Keratinocyte (primary cell): Measurements from ENCODE around the gene OMP. TPM values are rescaled to one million over a fixed set of nuclear protein-coding genes. Genes with fewer than 3 reads are reported as not detected.

Experiments used
- DNase-seq: peaks from one replicate; pipeline ENCODE4 v3.0.0-alpha.2; 2011; ENCODE audit warnings: low read depth, missing footprints, low spot score
- FAIRE-seq: peaks from 2 replicates; lab custom pipeline; 2011; peaks lifted over from hg19 to GRCh38; lab: Jason Lieb, UNC
- H2AFZ ChIP-seq: 2 replicates; pipeline ENCODE4 v1.6.0; 2012; ENCODE audit warnings: low read length, control low read depth, inconsistent platforms; ENCODE audit not compliant: control insufficient read depth
- H3K27ac ChIP-seq: 2 replicates; pipeline ENCODE4 v1.5.1; 2011; ENCODE audit warnings: low read length; ENCODE audit not compliant: control insufficient read depth, insufficient read depth
- H3K27me3 ChIP-seq: 3 replicates; pipeline ENCODE4 v1.6.0; 2011; ENCODE audit warnings: low read length; ENCODE audit not compliant: control insufficient read depth, insufficient read depth; ENCODE audit errors: extremely low read depth
- H3K36me3 ChIP-seq, 2 experiments: 2 replicates in 1 of 2; 3 replicates in 1 of 2; pipeline ENCODE4 v1.5.1; 2011; ENCODE audit warnings: low read length in 2 of 2, mild to moderate bottlenecking in 1 of 2; ENCODE audit not compliant: control insufficient read depth in 2 of 2, insufficient read depth in 2 of 2; ENCODE audit errors: extremely low read depth in 1 of 2
- H3K4me1 ChIP-seq: 3 replicates; pipeline ENCODE4 v1.5.1; 2011; ENCODE audit warnings: low read length; ENCODE audit not compliant: control insufficient read depth, insufficient read depth; ENCODE audit errors: extremely low read depth
- H3K4me2 ChIP-seq: 3 replicates; pipeline ENCODE4 v1.6.0; 2011; ENCODE audit warnings: low read depth, low read length; ENCODE audit not compliant: control insufficient read depth, insufficient read depth; ENCODE audit errors: extremely low read depth
- H3K4me3 ChIP-seq, 3 experiments: fragments of 200-600 bp in 1 of 3; sonication (generic) in 1 of 3; 2 replicates in 2 of 3; 3 replicates in 1 of 3; pipeline ENCODE4 v1.5.1; 2011 to 2016; ENCODE audit warnings: low read length in 3 of 3, mild to moderate bottlenecking in 3 of 3, control low read depth in 2 of 3, inconsistent platforms in 1 of 3, low read depth in 1 of 3, mixed read lengths in 1 of 3, mixed run types in 1 of 3, moderate library complexity in 1 of 3; ENCODE audit not compliant: control insufficient read depth in 2 of 3, insufficient read depth in 2 of 3; ENCODE audit errors: extremely low read depth in 1 of 3
- H3K79me2 ChIP-seq: 2 replicates; pipeline ENCODE4 v1.6.0; 2012; ENCODE audit warnings: low read length; ENCODE audit not compliant: control insufficient read depth, insufficient read depth
- H3K9ac ChIP-seq: 3 replicates; pipeline ENCODE4 v1.6.0; 2011; ENCODE audit warnings: low read length; ENCODE audit not compliant: control insufficient read depth, insufficient read depth; ENCODE audit errors: extremely low read depth
- H3K9me1 ChIP-seq: 3 replicates; pipeline ENCODE4 v1.6.0; 2011; ENCODE audit warnings: low read length; ENCODE audit not compliant: control insufficient read depth, insufficient read depth; ENCODE audit errors: extremely low read depth
- H3K9me3 ChIP-seq: 2 replicates; pipeline ENCODE4 v1.5.1; 2012; ENCODE audit warnings: low read depth, low read length; ENCODE audit not compliant: control insufficient read depth
- H4K20me1 ChIP-seq: 3 replicates; pipeline ENCODE4 v1.6.0; 2011; ENCODE audit warnings: low read length; ENCODE audit not compliant: control insufficient read depth, insufficient read depth; ENCODE audit errors: extremely low read depth
- EZH2 ChIP-seq: IDR thresholded peaks from one replicate; pipeline ENCODE4 v1.6.1; 2012; ENCODE audit warnings: inconsistent platforms, mild to moderate bottlenecking, low read length, moderate library complexity
- dilution Hi-C: fragments of 300-500 bp; cut with MboI; formaldehyde crosslinking; loops from one replicate; pipeline ENCODE4 v1.7.0; 2020; ENCODE audit warnings: low sequenced_read_pairs; ENCODE audit not compliant: extremely low pct_ligation_motif_present
- polyA plus RNA-seq, 5 experiments: library from polyadenylated mRNA; depleted of rRNA in 3 of 5; stranded (reverse) in 3 of 5; stranded (forward) in 1 of 5; unstranded in 1 of 5; fragments of >200 nt; gene quantifications; 1 replicate in 1 of 5; 2 replicates in 3 of 5; 3 replicates in 1 of 5; pipeline versions ENCODE4 v1.2.1 to v1.2.3, GENCODE V29; 2011 to 2012; ENCODE audit warnings: missing spikeins in 2 of 5, low read depth in 1 of 5, low replicate concordance in 1 of 5
- TF ChIP-seq, protein P1 (sequence below), 3 experiments: IDR thresholded peaks in 1 of 3; conservative IDR thresholded peaks in 1 of 3; optimal IDR thresholded peaks in 1 of 3; 2 replicates in 2 of 3; 3 replicates in 1 of 3; pipeline versions ENCODE3 to v1.5.1; 2011; ENCODE audit warnings: low read length in 3 of 3, mild to moderate bottlenecking in 3 of 3, moderate library complexity in 2 of 3, control low read depth in 1 of 3, inconsistent platforms in 1 of 3; ENCODE audit not compliant: insufficient read depth in 2 of 3; ENCODE audit errors: extremely low read depth in 1 of 3

Gene OMP
- polyA plus RNA-seq, 1 donor (not counting 4 experiments of a cell fraction or from before 2014, with no cell fraction given), result not detected

GRCh38 chr11:77108436-77108835, 5.8 kb downstream of the OMP start:
- no peaks in the 10 kb centered on the region for H3K79me2 ChIP-seq
- no peaks in the 10 kb centered on the region for H3K36me3 ChIP-seq
- DNase-seq, result no peak
- no peak overlapping the region for H3K4me2 ChIP-seq
- no peaks in the 10 kb centered on the region for H3K9me3 ChIP-seq
- no peaks in the 10 kb centered on the region for H4K20me1 ChIP-seq
- H3K27ac ChIP-seq, result no peak overlapping the region
- FAIRE-seq, result no peak
- no peak overlapping the region for H3K9ac ChIP-seq
- dilution Hi-C loops, result no loop called here
- H2AFZ ChIP-seq, result no peak overlapping the region
- H3K9me1 ChIP-seq, result no peaks in the 10 kb centered on the region
- H3K4me3 ChIP-seq, result no peak overlapping the region
- no peaks in the 10 kb centered on the region for H3K4me1 ChIP-seq
- H3K27me3 ChIP-seq, result peaks cover 3% of the 10 kb centered on the region
- TF ChIP-seq, protein P1, sequence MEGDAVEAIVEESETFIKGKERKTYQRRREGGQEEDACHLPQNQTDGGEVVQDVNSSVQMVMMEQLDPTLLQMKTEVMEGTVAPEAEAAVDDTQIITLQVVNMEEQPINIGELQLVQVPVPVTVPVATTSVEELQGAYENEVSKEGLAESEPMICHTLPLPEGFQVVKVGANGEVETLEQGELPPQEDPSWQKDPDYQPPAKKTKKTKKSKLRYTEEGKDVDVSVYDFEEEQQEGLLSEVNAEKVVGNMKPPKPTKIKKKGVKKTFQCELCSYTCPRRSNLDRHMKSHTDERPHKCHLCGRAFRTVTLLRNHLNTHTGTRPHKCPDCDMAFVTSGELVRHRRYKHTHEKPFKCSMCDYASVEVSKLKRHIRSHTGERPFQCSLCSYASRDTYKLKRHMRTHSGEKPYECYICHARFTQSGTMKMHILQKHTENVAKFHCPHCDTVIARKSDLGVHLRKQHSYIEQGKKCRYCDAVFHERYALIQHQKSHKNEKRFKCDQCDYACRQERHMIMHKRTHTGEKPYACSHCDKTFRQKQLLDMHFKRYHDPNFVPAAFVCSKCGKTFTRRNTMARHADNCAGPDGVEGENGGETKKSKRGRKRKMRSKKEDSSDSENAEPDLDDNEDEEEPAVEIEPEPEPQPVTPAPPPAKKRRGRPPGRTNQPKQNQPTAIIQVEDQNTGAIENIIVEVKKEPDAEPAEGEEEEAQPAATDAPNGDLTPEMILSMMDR (optimal IDR thresholded peaks at IDR 0.05 in 1 of 3, IDR thresholded peaks at IDR 0.05 in 1 of 3, conservative IDR thresholded peaks at IDR 0.05 in 1 of 3; ENCODE audit: extremely low read depth in 1 of 3, insufficient read depth in 2 of 3, low read length in 3 of 3), result no peak
- no peak for TF ChIP-seq EZH2

GRCh38 chr11:77109236-77110019, 6.8 kb downstream of the OMP start:
- DNase-seq (no peak), FAIRE-seq (no peak)
- H3K4me3 ChIP-seq, result no peak overlapping the region
- H3K9me1 ChIP-seq, result no peaks in the 10 kb centered on the region
- no peaks in the 10 kb centered on the region for H3K4me1 ChIP-seq
- H2AFZ ChIP-seq, result no peak overlapping the region
- H3K9ac ChIP-seq, result no peak overlapping the region
- H3K79me2 ChIP-seq, result no peaks in the 10 kb centered on the region
- H3K36me3 ChIP-seq, result no peaks in the 10 kb centered on the region
- no peak for TF ChIP-seq EZH2
- TF ChIP-seq, protein P1 (optimal IDR thresholded peaks at IDR 0.05 in 1 of 3, IDR thresholded peaks at IDR 0.05 in 1 of 3, conservative IDR thresholded peaks at IDR 0.05 in 1 of 3; ENCODE audit: extremely low read depth in 1 of 3, insufficient read depth in 2 of 3, low read length in 3 of 3), result no peak
- H3K27me3 ChIP-seq, result peaks cover 3% of the 10 kb centered on the region
- H4K20me1 ChIP-seq, result no peaks in the 10 kb centered on the region
- dilution Hi-C loops, result no loop called here
- H3K9me3 ChIP-seq, result no peaks in the 10 kb centered on the region
- no peak overlapping the region for H3K27ac ChIP-seq
- H3K4me2 ChIP-seq, result no peak overlapping the region
